Large intestine (tissue), 3 donors: ENCODE results near the gene CSF2RB. TPM values are rescaled to one million over a fixed set of nuclear protein-coding genes. Genes with fewer than 3 reads are reported as not detected.

Experiments
- DNase-seq, 2 donors: peaks; one replicate each; pipeline versions ENCODE4 v3.0.0 to v3.0.0-alpha.2; 2013
- H3K27ac ChIP-seq: one replicate; pipeline ENCODE4 v1.5.1; 2013; ENCODE audit warnings: low read length
- H3K27me3 ChIP-seq: 2 replicates; pipeline ENCODE4 v1.6.1; 2013; ENCODE audit warnings: low read length; ENCODE audit not compliant: control insufficient read depth, insufficient read depth
- H3K36me3 ChIP-seq: 2 replicates; pipeline ENCODE4 v1.6.1; 2013; ENCODE audit warnings: low read length; ENCODE audit not compliant: control insufficient read depth, insufficient read depth
- H3K4me1 ChIP-seq: one replicate; pipeline ENCODE4 v1.6.1; 2013; ENCODE audit warnings: low read length; ENCODE audit not compliant: control insufficient read depth, insufficient read depth
- H3K4me3 ChIP-seq: one replicate; pipeline ENCODE4 v1.5.1; 2013; ENCODE audit warnings: low read length
- H3K9me3 ChIP-seq: one replicate; pipeline ENCODE4 v1.6.1; 2013; ENCODE audit warnings: mild to moderate bottlenecking, low read depth, low read length, moderate library complexity; ENCODE audit not compliant: control insufficient read depth
- WGBS: methylation state at CpG from one replicate; pipeline ENCODE4 v1.1.5; 2013; ENCODE audit warnings: low lambda C conversion rate; ENCODE audit not compliant: insufficient coverage; 5-methylcytosine and 5-hydroxymethylcytosine counted together
- polyA plus RNA-seq: library from polyadenylated mRNA; unstranded; fragments of 120-200 nt; gene quantifications from one replicate; pipeline ENCODE4 v1.2.1, GENCODE V29; 2013

Gene CSF2RB
- polyA plus RNA-seq, 1 donor, result 2.2 TPM

- WGBS, result no CpG with 5 or more reads among the region's 15 CpGs
- no peak overlapping the region for H3K27ac ChIP-seq
- H3K4me1 ChIP-seq, result no peaks in the 10 kb centered on the region
- no peaks in the 10 kb centered on the region for H3K36me3 ChIP-seq
- H3K4me3 ChIP-seq, result no peak overlapping the region
- no peak for DNase-seq
- no peaks in the 10 kb centered on the region for H3K9me3 ChIP-seq
- no peaks in the 10 kb centered on the region for H3K27me3 ChIP-seq
Measured at GRCh38 chr22:36921309-36922104, 8.1 kb downstream of the CSF2RB start.

DNA sequence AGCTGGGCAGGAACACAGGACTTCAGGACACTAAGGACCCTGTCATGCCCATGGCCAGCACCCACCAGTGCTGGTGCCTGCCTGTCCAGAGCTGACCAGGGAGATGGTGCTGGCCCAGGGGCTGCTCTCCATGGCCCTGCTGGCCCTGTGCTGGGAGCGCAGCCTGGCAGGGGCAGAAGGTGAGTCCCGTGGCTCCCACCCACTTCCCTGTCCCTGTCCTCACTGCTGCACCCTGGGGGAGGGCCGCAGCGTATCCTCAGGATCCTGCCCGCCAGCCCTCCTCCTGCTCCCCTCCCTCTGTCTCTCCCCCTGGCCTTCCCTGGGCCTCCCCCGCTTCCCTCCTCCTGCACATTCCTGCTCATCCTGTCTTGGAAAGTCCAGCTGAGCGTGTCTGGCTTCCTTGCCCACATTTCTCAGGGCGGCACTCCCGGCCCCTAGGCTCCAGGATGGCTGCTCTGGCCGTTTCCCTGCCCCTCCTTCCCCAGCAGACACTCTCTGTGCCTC is 8.7 kb downstream of the CSF2RB start:
- Histone ChIP-seq H3K36me3 (no peaks in the 10 kb centered on the region), H3K4me1 (no peaks in the 10 kb centered on the region), H3K9me3 (no peaks in the 10 kb centered on the region), H3K27me3 (no peaks in the 10 kb centered on the region), H3K27ac (no peak overlapping the region), H3K4me3 (no peak overlapping the region)
- no CpG with 5 or more reads among the region's 10 CpGs for WGBS
- DNase-seq, result no peak

DNA sequence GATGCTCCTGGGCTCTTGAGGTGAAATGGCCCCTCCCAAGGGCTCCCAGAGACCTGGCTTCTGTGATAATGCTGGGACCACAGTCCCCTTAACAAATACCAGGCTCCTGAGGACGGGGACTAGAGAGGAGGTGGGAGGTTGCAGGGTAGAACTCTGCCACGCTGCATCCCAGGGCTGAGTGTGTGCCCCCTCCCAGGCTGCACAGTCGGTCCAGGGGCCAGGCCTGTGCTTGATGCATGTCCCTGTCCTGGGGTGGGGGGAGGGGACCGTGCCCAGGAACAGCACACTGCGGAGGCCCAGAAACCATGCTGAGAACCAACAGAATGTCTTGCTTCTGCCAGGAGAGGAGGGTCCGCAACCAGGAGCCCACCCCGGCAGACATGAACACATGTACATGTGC is 9.3 kb downstream of the CSF2RB start:
- no peak overlapping the region for H3K4me3 ChIP-seq
- H3K4me1 ChIP-seq, result no peaks in the 10 kb centered on the region
- no peak overlapping the region for H3K27ac ChIP-seq
- DNase-seq, result no peak
- no peaks in the 10 kb centered on the region for H3K9me3 ChIP-seq
- H3K36me3 ChIP-seq, result no peaks in the 10 kb centered on the region
- no CpG with 5 or more reads among the region's 7 CpGs for WGBS
- H3K27me3 ChIP-seq, result no peaks in the 10 kb centered on the region

DNA sequence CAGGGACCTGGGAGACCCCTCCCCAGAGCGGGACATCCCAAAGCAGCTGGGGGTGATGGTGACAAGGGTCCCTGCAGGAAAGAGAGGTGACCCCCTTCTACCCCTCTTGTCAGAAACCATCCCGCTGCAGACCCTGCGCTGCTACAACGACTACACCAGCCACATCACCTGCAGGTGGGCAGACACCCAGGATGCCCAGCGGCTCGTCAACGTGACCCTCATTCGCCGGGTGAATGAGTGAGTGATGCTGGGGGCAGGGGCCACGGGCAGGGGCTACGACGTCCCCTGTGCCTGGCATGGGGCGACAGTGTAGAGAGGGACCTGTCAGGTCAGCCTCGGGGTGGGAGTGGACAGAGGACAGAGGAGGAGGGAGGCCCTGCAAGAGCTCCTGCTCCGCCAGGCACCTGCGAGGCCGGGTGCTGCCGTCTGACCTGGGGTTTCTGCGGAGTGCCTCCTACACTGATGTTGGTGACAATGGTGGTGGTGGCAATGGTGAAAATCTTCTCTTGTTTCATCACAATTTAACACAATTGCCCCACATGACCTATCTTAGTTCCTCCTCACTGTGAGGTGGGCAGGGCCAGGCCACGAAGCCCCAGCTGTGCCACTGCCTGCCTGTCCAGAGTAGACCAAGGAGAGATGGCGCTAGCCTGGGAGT is 9.8 kb downstream of the CSF2RB start:
- Histone ChIP-seq H3K9me3 (no peaks in the 10 kb centered on the region), H3K27ac (no peak overlapping the region), H3K36me3 (no peaks in the 10 kb centered on the region), H3K27me3 (no peaks in the 10 kb centered on the region), H3K4me3 (no peak overlapping the region), H3K4me1 (no peaks in the 10 kb centered on the region)
- WGBS, result no CpG with 5 or more reads among the region's 21 CpGs
- no peak for DNase-seq

DNA sequence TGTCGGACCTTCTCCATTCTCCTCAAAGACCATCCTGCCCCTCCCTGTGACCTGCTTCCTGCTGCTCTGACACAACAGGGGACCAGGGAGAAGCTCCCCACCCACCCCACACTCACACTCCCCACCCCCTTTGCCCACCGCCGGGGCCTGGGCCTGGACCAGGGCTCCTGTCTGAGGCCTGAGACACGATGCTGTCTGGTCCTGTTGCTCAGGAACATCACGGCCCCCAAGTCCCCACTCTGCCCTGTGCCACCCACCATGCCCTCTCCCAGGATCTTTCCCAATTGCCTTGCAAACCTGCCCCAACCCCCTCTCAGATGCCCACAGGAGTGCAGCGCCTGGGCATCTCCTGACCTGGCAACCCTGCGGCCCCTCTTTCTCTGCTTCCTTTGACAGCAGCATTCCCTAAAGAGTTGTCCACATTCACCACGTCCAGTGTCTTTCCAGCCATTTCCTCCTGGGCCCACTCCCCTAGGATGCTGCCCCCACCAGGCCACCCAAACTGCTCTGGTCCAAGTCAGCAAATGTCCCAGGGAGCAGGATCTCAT is 10.8 kb downstream of the CSF2RB start:
- no peak for DNase-seq
- H3K27ac ChIP-seq, result no peak overlapping the region
- no peak overlapping the region for H3K4me3 ChIP-seq
- H3K36me3 ChIP-seq, result no peaks in the 10 kb centered on the region
- WGBS, result no CpG with 5 or more reads among the region's 8 CpGs
- no peaks in the 10 kb centered on the region for H3K4me1 ChIP-seq
- no peaks in the 10 kb centered on the region for H3K27me3 ChIP-seq
- H3K9me3 ChIP-seq, result no peaks in the 10 kb centered on the region

GRCh38 chr22:36925388-36926290 is 12.2 kb downstream of the CSF2RB start:
- Histone ChIP-seq H3K4me1 (no peaks in the 10 kb centered on the region), H3K9me3 (no peaks in the 10 kb centered on the region), H3K36me3 (no peaks in the 10 kb centered on the region), H3K27me3 (peaks cover 3% of the 10 kb centered on the region), H3K4me3 (no peak overlapping the region), H3K27ac (no peak overlapping the region)
- no peak for DNase-seq
- WGBS, result 78% methylated on average over 2 of the region's 19 CpGs

DNA sequence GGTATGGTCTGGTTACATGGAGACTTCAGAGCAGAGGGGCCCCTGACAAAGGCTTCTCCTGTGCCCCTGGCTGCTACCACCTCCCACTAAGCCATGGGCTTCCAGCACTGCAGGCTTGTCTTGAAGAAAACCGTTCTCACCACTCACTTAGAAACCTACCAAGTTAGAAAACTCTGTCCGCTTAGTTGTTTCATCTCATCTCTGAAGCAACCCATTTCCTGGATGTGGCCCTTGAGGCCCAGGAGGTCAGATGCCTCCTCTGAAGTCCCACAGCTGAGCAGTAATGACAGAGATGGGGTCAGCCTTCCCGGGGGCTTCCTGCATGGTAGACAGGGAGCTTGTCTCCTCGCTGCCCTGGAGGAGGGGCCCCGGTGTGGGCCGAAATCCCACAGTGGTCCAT is 12.9 kb downstream of the CSF2RB start:
- H3K36me3 ChIP-seq, result no peaks in the 10 kb centered on the region
- DNase-seq, result no peak
- no CpG with 5 or more reads among the region's 6 CpGs for WGBS

DNA sequence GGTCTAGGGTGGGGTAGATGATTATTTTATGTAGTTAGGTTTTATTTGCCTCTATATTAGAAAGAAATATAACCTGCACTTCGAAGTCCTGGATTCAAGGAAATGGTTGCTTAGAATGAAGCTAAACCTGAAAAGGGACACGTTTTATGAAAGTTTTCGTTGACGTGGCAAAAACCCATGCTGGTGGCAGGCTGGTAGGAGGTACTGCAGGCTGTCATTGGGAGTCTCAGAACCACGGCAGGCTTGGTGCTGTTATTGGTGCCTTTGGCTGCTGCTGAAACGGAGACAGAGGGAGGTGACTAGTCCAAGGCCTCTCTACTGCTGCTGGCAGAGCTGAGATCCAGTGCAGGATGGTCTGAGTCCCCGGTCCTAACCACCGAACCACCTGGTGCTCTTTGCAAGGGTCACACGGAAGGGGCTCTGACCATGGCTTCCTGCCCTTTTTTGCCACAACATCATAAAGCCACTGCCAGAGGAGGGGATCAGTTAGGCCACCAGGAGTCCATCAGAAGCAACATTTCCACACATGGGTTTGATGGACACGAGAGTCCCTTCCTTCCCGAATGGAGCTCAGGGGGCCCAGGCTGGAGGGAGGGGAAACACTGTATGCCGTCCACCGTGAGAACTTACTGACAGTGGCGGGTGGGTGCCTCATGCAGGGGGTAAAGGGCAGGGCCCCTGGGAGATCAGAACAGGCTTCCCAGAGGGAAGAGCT is 13.4 kb downstream of the CSF2RB start:
- Histone ChIP-seq H3K4me1 (no peaks in the 10 kb centered on the region), H3K4me3 (no peak overlapping the region), H3K9me3 (no peaks in the 10 kb centered on the region), H3K27ac (no peak overlapping the region), H3K27me3 (peaks cover 3% of the 10 kb centered on the region), H3K36me3 (no peaks in the 10 kb centered on the region)
- DNase-seq, result no peak
- WGBS, result no CpG with 5 or more reads among the region's 14 CpGs

More for the DNA sequence above, 12.9 kb downstream of the CSF2RB start:
- no peak overlapping the region for H3K27ac ChIP-seq
- H3K4me1 ChIP-seq, result no peaks in the 10 kb centered on the region
- no peaks in the 10 kb centered on the region for H3K9me3 ChIP-seq
- H3K27me3 ChIP-seq, result peaks cover 3% of the 10 kb centered on the region
- H3K4me3 ChIP-seq, result no peak overlapping the region

DNA sequence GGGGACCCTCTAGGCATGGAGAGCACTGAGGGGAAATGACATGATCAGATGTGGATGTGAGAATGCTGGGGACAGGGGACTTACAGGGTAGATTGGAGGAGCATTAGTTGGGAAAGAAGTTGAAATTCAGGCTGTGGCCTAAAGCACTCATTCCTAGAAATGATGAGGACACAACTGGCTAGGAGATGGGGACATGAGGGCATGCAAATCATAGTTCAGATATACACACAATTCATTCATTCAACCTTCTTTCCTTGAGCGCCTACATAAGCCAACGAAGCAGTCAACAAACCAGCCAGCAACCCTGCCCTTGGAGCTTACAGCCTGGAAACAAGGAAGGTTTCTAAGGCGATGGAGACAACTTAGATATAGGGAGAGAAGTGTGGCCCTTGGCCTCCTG is 14.2 kb downstream of the CSF2RB start:
- no CpG with 5 or more reads among the region's 3 CpGs for WGBS
- Histone ChIP-seq H3K4me1 (no peaks in the 10 kb centered on the region), H3K27me3 (peaks cover 3% of the 10 kb centered on the region), H3K27ac (no peak overlapping the region), H3K9me3 (no peaks in the 10 kb centered on the region), H3K4me3 (no peak overlapping the region), H3K36me3 (no peaks in the 10 kb centered on the region)
- no peak for DNase-seq
